DND-41 (cell line): ENCODE data around the gene SEC61G.

ENCODE experiments used
- CTCF ChIP-seq: IDR thresholded peaks from 2 replicates; pipeline ENCODE4 v1.5.1; 2012; ENCODE audit warnings: borderline replicate concordance, low read length, moderate library complexity, mild to moderate bottlenecking; ENCODE audit not compliant: poor library complexity, severe bottlenecking; ENCODE audit errors: extremely low read depth
- EZH2 ChIP-seq: IDR thresholded peaks from 3 replicates; pipeline ENCODE4 v1.6.1; 2012; ENCODE audit warnings: borderline replicate concordance, low read depth, mild to moderate bottlenecking, moderate library complexity, low read length, inconsistent platforms; ENCODE audit not compliant: severe bottlenecking

DNA sequence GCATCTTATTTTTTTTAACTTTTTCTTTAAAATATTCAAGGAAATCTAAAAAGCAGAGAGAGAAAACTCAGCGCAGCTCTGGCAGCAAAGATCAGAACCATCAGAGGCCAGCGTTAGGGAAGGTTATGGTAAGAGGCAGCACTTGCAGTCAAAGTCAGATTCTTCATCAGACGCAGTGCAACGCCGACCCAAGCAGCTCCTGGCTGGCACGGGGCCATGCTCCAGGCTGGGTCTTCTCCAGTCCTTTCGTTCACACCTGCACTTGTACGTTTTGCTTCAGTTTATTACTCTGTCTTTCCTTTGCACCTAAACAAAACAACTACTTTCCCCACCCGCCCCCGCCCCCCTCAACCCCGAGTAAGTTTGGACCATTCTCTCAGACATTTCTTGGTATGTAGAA, 43.1 kb upstream of the SEC61G start:
- TF ChIP-seq EZH2 (no peak), CTCF (no peak)
